Naive B cell (primary cell): Measurements from ENCODE around the gene ALDH1L1. TPM values are rescaled to one million over a fixed set of nuclear protein-coding genes. Genes with fewer than 3 reads are reported as not detected.

ENCODE experiments used
- ATAC-seq, 2 donors: fragments of 150-1000 bp; cut with Tn5 transposase; 2 replicates each; pipeline ENCODE4 v1.10.0; 2021; ENCODE audit warnings: low read depth in 2 of 2, mild to moderate bottlenecking in 2 of 2, moderate library complexity in 2 of 2
- DNase-seq: peaks from one replicate; pipeline ENCODE4 v3.0.0; 2022
- H3K27ac Mint-ChIP-seq, 6 donors: one replicate each; pipeline ENCODE4 v1.8.0; 2020 to 2022; ENCODE audit warnings: mild to moderate bottlenecking in 6 of 6, mixed read lengths in 6 of 6, moderate library complexity in 5 of 6, inconsistent platforms in 2 of 6
- H3K27me3 Mint-ChIP-seq, 3 donors: one replicate each; pipeline ENCODE4 v1.8.0; 2021 to 2022; ENCODE audit warnings: mixed read lengths in 3 of 3, mild to moderate bottlenecking in 1 of 3
- H3K36me3 Mint-ChIP-seq, 2 donors: one replicate each; pipeline ENCODE4 v1.8.0; 2020 to 2022; ENCODE audit warnings: mixed read lengths in 2 of 2, inconsistent platforms in 1 of 2, mild to moderate bottlenecking in 1 of 2
- H3K4me1 Mint-ChIP-seq, 3 donors: one replicate each; pipeline ENCODE4 v1.8.0; 2020 to 2022; ENCODE audit warnings: mixed read lengths in 3 of 3, inconsistent platforms in 1 of 3, mild to moderate bottlenecking in 1 of 3, moderate library complexity in 1 of 3
- H3K4me3 Mint-ChIP-seq, 8 donors: one replicate each; pipeline ENCODE4 v1.8.0; 2020 to 2022; ENCODE audit warnings: mild to moderate bottlenecking in 8 of 8, mixed read lengths in 8 of 8, moderate library complexity in 8 of 8, inconsistent platforms in 2 of 8
- H3K9me3 Mint-ChIP-seq, 7 donors: one replicate each; pipeline ENCODE4 v1.8.0; 2020 to 2022; ENCODE audit warnings: mixed read lengths in 7 of 7, mild to moderate bottlenecking in 5 of 7, inconsistent platforms in 2 of 7, moderate library complexity in 1 of 7
- polyA plus RNA-seq, 6 donors: library from polyadenylated mRNA; unstranded; fragments of 300-500 nt; fragmentation: Illumina TruSeq; gene quantifications; one replicate each; pipeline ENCODE4 v1.2.3, GENCODE V29; 2021; ENCODE audit warnings: low read depth in 6 of 6

ALDH1L1 gene
- polyA plus RNA-seq, 6 donors from 2014 or later: 0.08 TPM; not detected in 5

DNA sequence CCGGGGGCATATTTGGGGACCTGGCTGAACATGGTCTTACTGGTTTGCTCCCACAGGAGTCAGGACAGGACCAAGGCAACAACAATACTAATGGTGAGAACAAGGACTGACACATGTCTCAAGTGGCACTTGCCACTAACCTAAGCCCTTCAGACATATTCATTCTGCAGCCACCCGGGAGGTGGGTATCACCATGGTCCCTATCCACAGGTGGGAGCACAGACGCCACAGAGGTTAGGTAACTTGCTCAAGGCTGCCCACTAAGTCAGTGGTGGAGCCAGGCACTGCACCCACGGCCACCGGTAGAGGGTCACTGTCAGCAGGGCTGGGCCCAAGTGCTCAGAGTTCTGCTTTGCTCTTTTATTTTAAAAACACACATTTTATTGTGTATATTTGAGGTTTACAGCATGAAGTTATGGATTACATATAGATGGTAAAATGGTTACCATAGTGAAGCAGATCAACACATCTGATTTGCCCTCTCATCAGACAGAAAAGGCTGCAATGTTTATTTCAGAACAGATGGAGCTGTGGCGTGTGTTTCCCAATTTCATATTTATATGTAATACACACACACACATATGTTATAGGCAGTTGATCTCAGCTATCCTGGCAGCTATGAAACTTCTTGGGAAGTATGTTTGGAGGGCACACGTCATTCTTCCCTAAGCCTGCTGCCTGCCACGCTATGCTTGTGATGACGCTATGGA, 66.5 kb downstream of the ALDH1L1 start:
- Mint-ChIP-seq H3K36me3 (no peaks in the 10 kb centered on the region), H3K4me3 (no peak overlapping the region), H3K9me3 (no peaks in the 10 kb centered on the region), H3K4me1 (peaks cover 0 to 3% (median 0%) of the 10 kb centered on the region in 3 donors), H3K27ac (no peak overlapping the region), H3K27me3 (peaks cover 2 to 11% (median 7%) of the 10 kb centered on the region in 3 donors)
- no peak for DNase-seq
- ATAC-seq: peak; percentile 25 to 37

DNA sequence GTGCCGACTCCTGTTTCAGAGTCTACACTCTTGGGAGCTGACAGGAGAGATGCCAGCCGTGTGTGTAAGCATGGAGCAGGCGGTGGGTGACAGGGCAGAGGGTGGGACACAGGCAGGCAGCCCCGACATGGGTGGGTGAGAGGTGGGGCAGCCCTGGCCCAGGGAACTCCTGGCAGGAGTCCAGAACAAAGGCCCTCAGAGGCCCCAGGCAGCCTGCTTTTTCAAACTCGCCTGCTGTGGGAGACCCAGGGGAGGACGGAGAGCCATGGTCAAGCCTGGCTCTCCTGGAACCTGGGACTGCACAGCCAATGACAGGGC, 67.2 kb downstream of the ALDH1L1 start:
- Mint-ChIP-seq H3K4me1 (peaks cover 0 to 3% (median 0%) of the 10 kb centered on the region in 3 donors), H3K27ac (no peak overlapping the region), H3K9me3 (no peaks in the 10 kb centered on the region), H3K27me3 (peaks cover 0 to 4% (median 0%) of the 10 kb centered on the region in 3 donors), H3K36me3 (no peaks in the 10 kb centered on the region), H3K4me3 (no peak overlapping the region)
- ATAC-seq (no peak), DNase-seq (no peak)

DNA sequence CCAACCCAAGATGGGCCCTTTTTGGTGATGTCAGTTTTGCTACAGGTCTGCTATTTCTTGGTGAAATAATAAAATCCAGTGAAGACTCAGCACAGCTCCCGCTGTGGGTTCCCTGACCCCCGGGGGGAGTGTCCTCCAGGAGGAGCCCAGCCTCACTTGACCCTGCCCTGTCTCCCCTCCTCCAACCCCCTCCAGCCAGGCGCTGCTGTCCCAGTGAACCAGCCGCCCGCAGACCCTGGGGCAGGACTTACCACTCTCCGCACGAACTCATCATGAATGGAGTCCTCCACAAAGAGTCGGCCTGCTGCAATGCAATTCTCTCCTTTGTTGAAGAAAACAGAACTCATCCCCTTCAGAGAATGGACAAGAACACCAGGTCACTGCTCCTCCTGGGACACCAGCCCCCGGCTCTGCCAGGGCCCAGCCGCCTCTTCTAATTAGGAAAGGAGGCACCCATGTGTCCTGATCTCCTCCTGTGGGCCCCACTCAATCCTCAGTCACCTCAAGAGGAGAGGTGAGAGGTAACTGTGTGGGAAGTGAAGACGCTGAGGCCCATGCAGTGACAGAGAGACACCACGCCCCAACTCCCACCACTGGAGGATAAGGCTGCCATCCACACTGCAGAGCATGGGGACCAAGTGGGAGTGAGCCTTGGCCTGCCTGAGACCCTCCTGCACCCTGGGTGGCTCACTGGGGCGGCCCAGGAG, 67.7 kb downstream of the ALDH1L1 start:
- Mint-ChIP-seq H3K27me3 (peaks cover 0 to 4% (median 0%) of the 10 kb centered on the region in 3 donors), H3K27ac (no peak overlapping the region), H3K4me1 (peaks cover 0 to 3% (median 0%) of the 10 kb centered on the region in 3 donors), H3K9me3 (no peaks in the 10 kb centered on the region), H3K36me3 (no peaks in the 10 kb centered on the region), H3K4me3 (no peak overlapping the region)
- ATAC-seq: no peak
- DNase-seq: no peak

GRCh38 chr3:126111566-126112475, 68.6 kb downstream of the ALDH1L1 start:
- DNase-seq (no peak), ATAC-seq (no peak)
- no peaks in the 10 kb centered on the region for H3K9me3 Mint-ChIP-seq
- H3K27ac Mint-ChIP-seq: no peak overlapping the region
- H3K4me3 Mint-ChIP-seq: no peak overlapping the region
- no peaks in the 10 kb centered on the region for H3K36me3 Mint-ChIP-seq
- peaks cover 0 to 4% (median 0%) of the 10 kb centered on the region in 3 donors for H3K27me3 Mint-ChIP-seq
- H3K4me1 Mint-ChIP-seq: peaks cover 0 to 3% (median 0%) of the 10 kb centered on the region in 3 donors

GRCh38 chr3:126111126-126111551, 69.2 kb downstream of the ALDH1L1 start:
- H3K4me3 Mint-ChIP-seq: no peak overlapping the region
- peaks cover 0 to 3% (median 0%) of the 10 kb centered on the region in 3 donors for H3K4me1 Mint-ChIP-seq
- H3K27ac Mint-ChIP-seq: no peak overlapping the region
- no peaks in the 10 kb centered on the region for H3K9me3 Mint-ChIP-seq
- ATAC-seq: no peak
- DNase-seq: no peak
- H3K27me3 Mint-ChIP-seq: peaks cover 0 to 4% (median 0%) of the 10 kb centered on the region in 3 donors
- no peaks in the 10 kb centered on the region for H3K36me3 Mint-ChIP-seq

DNA sequence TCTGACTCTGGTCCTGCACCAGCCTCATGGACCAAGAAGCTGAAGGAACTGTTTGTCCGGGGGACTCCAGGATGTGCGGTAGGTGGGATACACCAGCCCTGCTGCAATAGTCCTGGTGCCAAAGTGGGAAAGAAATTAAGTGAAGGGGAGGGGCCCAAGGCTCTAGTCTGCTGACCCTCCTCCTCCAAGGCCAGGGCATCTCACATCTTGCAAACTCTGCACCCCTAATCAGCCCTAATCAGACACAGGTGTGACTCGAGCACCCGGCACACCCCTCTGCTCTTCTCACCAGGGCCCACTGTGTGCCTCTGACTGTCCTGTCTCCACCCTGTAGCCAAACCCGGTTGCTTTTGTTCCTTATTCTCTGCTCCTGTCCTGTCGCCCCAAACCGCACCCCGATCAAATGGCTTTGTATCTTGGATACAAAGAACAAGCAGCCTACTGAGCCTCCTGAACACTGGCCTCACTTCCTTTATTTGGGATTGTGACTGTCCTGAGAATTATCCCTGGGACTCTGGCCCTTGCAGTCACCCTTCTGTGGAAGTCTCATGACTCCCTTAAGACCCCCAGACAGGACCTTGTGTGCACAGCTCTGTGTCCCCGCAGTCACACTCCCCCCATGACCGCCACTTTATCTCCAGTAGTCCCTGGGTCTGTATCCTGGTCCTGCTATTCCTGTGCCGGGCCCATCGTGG, 69.8 kb downstream of the ALDH1L1 start:
- ATAC-seq: no peak
- Mint-ChIP-seq H3K36me3 (no peaks in the 10 kb centered on the region), H3K4me3 (no peak overlapping the region), H3K27ac (peak overlapping the region in 1 of 6 donors; percentile 18), H3K9me3 (no peaks in the 10 kb centered on the region), H3K4me1 (peaks cover 0 to 3% (median 0%) of the 10 kb centered on the region in 3 donors), H3K27me3 (peaks cover 0 to 4% (median 0%) of the 10 kb centered on the region in 3 donors)
- no peak for DNase-seq

DNA sequence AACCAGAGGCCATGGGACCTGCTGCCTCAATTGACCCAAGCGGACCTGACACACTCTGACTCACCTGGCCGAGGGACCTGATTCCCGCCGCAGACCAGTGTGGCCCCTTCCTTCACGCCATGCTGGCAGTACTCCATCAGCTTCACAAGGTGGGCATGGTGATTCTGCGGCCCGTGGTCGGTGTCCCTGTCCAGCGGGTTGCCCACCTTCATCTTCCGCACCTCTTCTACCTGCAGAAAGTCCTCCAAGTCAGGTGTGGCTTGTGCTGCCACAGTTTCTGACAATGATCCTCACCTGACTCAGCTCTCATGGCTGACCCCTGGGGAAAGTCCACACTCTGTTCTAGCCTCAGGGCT, 70.5 kb downstream of the ALDH1L1 start:
- H3K27me3 Mint-ChIP-seq: peaks cover 0 to 4% (median 0%) of the 10 kb centered on the region in 3 donors
- H3K4me3 Mint-ChIP-seq: no peak overlapping the region
- H3K27ac Mint-ChIP-seq: no peak overlapping the region
- H3K4me1 Mint-ChIP-seq: peaks cover 0 to 3% (median 0%) of the 10 kb centered on the region in 3 donors
- ATAC-seq (no peak), DNase-seq (no peak)
- H3K9me3 Mint-ChIP-seq: no peaks in the 10 kb centered on the region
- no peaks in the 10 kb centered on the region for H3K36me3 Mint-ChIP-seq

DNA sequence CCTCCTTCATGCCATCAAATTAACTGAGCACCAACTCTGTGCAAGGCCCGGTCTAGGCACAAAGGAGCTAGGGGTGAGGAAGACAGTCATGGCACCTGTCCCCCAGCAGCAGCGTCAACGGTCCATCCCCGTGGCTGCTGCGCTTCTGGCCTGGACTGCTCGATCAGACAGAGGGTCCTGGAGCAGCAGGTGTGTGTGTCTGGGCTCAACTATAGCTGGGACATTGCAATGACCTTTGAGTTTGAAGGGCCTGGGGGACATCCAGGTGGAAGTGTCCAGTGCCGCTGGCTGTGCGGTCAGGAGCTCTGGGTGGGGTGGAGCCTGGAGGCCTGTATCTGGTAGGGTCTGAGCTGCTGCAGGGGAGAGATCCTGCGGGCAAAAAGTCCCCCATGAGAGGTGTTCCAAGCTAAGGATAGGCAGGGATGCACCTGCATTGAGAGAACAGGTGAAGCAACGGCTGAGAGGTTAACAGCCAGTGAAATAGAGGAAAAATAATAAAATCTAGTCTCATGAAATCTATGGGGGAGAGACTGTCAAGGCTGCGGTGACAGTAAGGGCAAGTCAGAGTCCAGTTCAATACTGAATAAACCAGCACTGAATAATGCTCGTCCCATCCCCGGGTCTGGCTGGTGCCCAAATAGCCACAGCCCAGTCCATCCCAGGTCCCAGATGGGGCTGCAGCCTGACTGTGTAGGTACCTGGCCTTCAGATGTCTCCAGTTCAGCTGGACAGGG, 71.1 kb downstream of the ALDH1L1 start:
- Mint-ChIP-seq H3K4me3 (no peak overlapping the region), H3K9me3 (no peaks in the 10 kb centered on the region), H3K4me1 (peaks cover 0 to 3% (median 0%) of the 10 kb centered on the region in 3 donors), H3K27me3 (peaks cover 0 to 4% (median 0%) of the 10 kb centered on the region in 3 donors), H3K36me3 (no peaks in the 10 kb centered on the region), H3K27ac (no peak overlapping the region)
- ATAC-seq (no peak), DNase-seq (no peak)

- DNase-seq (no peak), ATAC-seq (no peak)
- H3K4me1 Mint-ChIP-seq: peaks cover 0 to 3% (median 0%) of the 10 kb centered on the region in 3 donors
- H3K27ac Mint-ChIP-seq: peak overlapping the region in 1 of 6 donors; percentile 64
- no peaks in the 10 kb centered on the region for H3K36me3 Mint-ChIP-seq
- H3K9me3 Mint-ChIP-seq: no peaks in the 10 kb centered on the region
- H3K4me3 Mint-ChIP-seq: no peak overlapping the region
- H3K27me3 Mint-ChIP-seq: peaks cover 0 to 4% (median 0%) of the 10 kb centered on the region in 3 donors
Observed at GRCh38 chr3:126108676-126109050, 71.7 kb downstream of the ALDH1L1 start.

DNA sequence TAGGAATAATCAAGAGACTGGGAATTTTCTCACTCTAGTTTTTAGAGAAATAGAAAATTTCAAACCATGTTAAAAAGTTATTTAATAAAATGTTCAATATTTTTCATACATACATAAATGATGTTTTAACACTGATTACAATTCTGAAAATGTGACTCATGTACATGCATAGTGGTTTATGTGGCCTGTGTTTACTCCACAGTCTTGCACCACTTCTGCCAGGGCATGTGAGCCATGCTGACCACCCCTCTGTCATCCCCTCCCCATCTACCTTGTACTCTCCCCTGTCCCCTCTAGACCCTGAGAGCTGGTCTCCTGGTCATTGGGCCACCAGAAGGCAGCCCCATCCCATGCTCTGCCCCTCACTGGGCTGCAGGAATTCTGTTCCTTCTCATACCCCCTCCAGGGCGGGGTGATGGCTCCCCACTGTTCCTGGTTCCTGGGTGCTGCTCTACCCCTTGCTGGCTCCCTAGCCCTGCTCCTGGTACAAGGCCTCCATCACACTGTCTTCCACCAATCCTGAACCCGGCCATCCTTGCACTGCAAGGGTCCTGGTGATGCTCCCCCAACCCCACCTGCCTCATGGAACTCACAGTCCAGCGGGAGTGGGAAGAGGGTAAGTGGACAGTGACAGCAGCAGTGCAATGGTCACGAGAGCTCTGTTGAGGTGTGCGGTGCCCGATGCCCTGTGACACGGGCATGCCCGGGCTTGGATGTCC, 72.3 kb downstream of the ALDH1L1 start:
- Mint-ChIP-seq H3K27ac (peak overlapping the region in 1 of 6 donors; percentile 64), H3K9me3 (no peaks in the 10 kb centered on the region), H3K27me3 (peaks cover 0 to 4% (median 0%) of the 10 kb centered on the region in 3 donors), H3K4me3 (no peak overlapping the region), H3K4me1 (peaks cover 0 to 3% (median 0%) of the 10 kb centered on the region in 3 donors), H3K36me3 (no peaks in the 10 kb centered on the region)
- ATAC-seq (no peak), DNase-seq (no peak)

GRCh38 chr3:126107203-126107939, 73.0 kb downstream of the ALDH1L1 start:
- no peaks in the 10 kb centered on the region for H3K9me3 Mint-ChIP-seq
- H3K27ac Mint-ChIP-seq: peak overlapping the region in 1 of 6 donors; percentile 57
- H3K27me3 Mint-ChIP-seq: peaks cover 0 to 4% (median 0%) of the 10 kb centered on the region in 3 donors
- no peaks in the 10 kb centered on the region for H3K36me3 Mint-ChIP-seq
- H3K4me3 Mint-ChIP-seq: no peak overlapping the region
- DNase-seq (no peak), ATAC-seq (no peak)
- peaks cover 0 to 3% (median 0%) of the 10 kb centered on the region in 3 donors for H3K4me1 Mint-ChIP-seq
